ENCODE data around the gene TBC1D2.

GRCh38 chr9:98181746-98182068 lies 73.7 kb downstream of the TBC1D2 start:
- TF ChIP-seq POLR2A (IDR thresholded peaks at IDR 0.05): no peak
- TF ChIP-seq CTCF (IDR thresholded peaks at IDR 0.05): no peak
